Adrenal gland (tissue), 12 donors: Measurements from ENCODE around the gene OR51B2. TPM values are rescaled to one million over a fixed set of nuclear protein-coding genes. Genes with fewer than 3 reads are reported as not detected.

ENCODE experiments used
- DNase-seq, 7 donors: peaks; one replicate each; pipeline ENCODE4 v3.0.0-alpha.2; 2019 to 2020
- H3K27ac ChIP-seq, 5 donors: fragments of 200-600 bp; sonication (generic) in 4 of 5; 1 replicate in 3 of 5; 2 replicates in 2 of 5; pipeline versions ENCODE4 v1.5.1 to v1.8.0; 2016 to 2020; ENCODE audit warnings: mild to moderate bottlenecking in 1 of 5
- H3K27me3 ChIP-seq: fragments of 200-600 bp; 2 replicates; pipeline ENCODE4 v1.8.0; 2021
- H3K36me3 ChIP-seq, 2 donors: fragments of 200-600 bp; replicated peaks in 1 of 2; 1 replicate in 1 of 2; 2 replicates in 1 of 2; pipeline versions ENCODE4 v1.5.1 to v1.8.0; 2018 to 2022
- H3K4me1 ChIP-seq, 2 donors: fragments of 200-600 bp; replicated peaks in 1 of 2; 1 replicate in 1 of 2; 2 replicates in 1 of 2; pipeline versions ENCODE4 v1.5.1 to v1.8.0; 2018 to 2021
- H3K4me3 ChIP-seq, 4 donors: fragments of 200-600 bp; sonication (generic) in 3 of 4; one replicate each; pipeline ENCODE4 v1.5.1; 2016 to 2018
- H3K9me3 ChIP-seq, 3 donors: fragments of 200-600 bp; sonication (generic) in 1 of 3; replicated peaks in 1 of 3; 1 replicate in 2 of 3; 2 replicates in 1 of 3; pipeline versions ENCODE4 v1.5.1 to v1.8.0; 2016 to 2021
- POLR2A ChIP-seq, 2 donors: fragments of 450-650 bp; IDR thresholded peaks; one replicate each; pipeline ENCODE4 v1.6.1; 2017; ENCODE audit warnings: antibody characterized with exemption in 2 of 2, mild to moderate bottlenecking in 2 of 2, moderate library complexity in 1 of 2
- WGBS, 4 donors: extraction: QIAGEN DNeasy Blood & Tissue Kit in 2 of 4; methylation state at CpG; one replicate each; pipeline versions ENCODE4 v1.1.5 to v1.1.7; 2013 to 2017; 5-methylcytosine and 5-hydroxymethylcytosine counted together
- intact Hi-C, 2 donors: fragments of 100-400 bp; cut with DNase I; formaldehyde crosslinking; loops; one replicate each; pipeline versions ENCODE4 v1.14.1 to v1.15.0; 2022 to 2023
- polyA plus RNA-seq, 3 donors: library from polyadenylated mRNA; stranded (reverse); fragments of 200-250 nt in 2 of 3; fragments of 350-450 nt in 1 of 3; fragmentation: Illumina TruSeq in 1 of 3; extraction: RNeasy Lipid Tissue Mini Kit (QIAGEN cat#74804) in 1 of 3; gene quantifications; one replicate each; pipeline ENCODE4 v1.2.3, GENCODE V29; 2013 to 2014
- total RNA-seq, 9 donors: library from RNA; depleted of rRNA in 4 of 9; stranded (reverse); fragments of >200 nt in 4 of 9; fragments of 120-200 nt in 1 of 9; fragmentation: NEBNext Ultra II Directional in 1 of 9; extraction: Animal tissue kit (Norgen Biotek cat#: 25700) in 1 of 9; gene quantifications; one replicate each; pipeline versions ENCODE4 v1.1.0 to v1.2.4, GENCODE V29; 2013 to 2023
- TF ChIP-seq, protein P1 (sequence below), 6 experiments: fragments of 450-650 bp in 4 of 6; fragments of 200-600 bp in 2 of 6; sonication (generic) in 1 of 6; IDR thresholded peaks; 1 replicate in 5 of 6; 2 replicates in 1 of 6; pipeline versions ENCODE4 v1.5.1 to v1.8.0; 2016 to 2021; ENCODE audit warnings: antibody characterized with exemption in 6 of 6, mild to moderate bottlenecking in 2 of 6, moderate library complexity in 1 of 6
- donor health status: healthy with polysubstance abuse.
- donor health status: Bipolar disorder and iron deficiency.
- donor health status: DM: yes; HTN: yes; CAD: no.
- donor health status: DM: no; HTN: no; CAD: no.
- donor health status: DM: no; HTN: no; CAD: no.
- donor health status: DM: yes; HTN: yes; CAD: no.

The OR51B2 gene
- total and polyA plus RNA-seq, 12 donors: 0.33 to 1.3 TPM; not detected in 10

DNA sequence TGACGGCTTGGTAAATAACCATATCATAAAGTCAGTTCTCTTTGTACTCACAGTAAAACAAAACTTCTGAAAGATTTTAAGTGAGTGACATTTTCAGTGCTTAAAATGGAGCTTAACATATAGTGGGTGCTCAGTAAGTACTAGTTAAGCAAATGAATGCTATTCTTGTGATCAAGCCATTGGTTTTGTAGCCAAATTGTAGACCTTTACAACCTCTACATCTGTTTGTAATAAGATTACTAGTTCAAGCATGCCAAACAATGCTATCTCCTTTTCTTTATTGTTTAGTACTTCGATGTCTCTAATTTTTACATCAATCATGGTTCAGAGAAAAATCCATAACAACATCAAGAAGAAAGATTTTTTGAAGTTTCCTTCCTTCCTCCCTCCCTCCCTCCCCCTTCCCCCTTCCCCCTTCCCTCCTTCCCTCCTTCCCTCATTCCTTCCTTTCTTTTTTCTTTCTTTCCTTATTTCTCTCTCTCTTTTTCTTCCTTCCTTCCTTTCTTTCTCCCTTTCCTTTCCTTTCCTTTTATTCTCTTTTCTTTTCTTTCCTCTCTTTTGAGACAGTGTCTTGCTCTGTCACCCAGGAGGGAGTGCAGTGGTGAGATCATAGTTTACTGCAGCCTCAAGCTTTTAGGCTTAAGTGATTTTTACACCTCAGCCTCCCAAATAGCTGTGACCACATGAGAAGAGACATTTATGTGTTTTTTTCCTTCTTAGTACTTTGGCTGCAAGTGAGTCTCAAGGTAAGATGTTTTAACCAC lies 16.7 kb downstream of the OR51B2 start:
- Histone ChIP-seq H3K4me1 (no peaks in the 10 kb centered on the region), H3K27me3 (no peaks in the 10 kb centered on the region), H3K4me3 (no peak overlapping the region), H3K36me3 (no peaks in the 10 kb centered on the region), H3K9me3 (no peaks in the 10 kb centered on the region), H3K27ac (no peak overlapping the region)
- 77 to 85% (median 81%) methylated on average over 2 of the region's 2 CpGs for WGBS, 4 donors
- intact Hi-C loops: no loop called here
- no peak for DNase-seq
- TF ChIP-seq, protein P1, sequence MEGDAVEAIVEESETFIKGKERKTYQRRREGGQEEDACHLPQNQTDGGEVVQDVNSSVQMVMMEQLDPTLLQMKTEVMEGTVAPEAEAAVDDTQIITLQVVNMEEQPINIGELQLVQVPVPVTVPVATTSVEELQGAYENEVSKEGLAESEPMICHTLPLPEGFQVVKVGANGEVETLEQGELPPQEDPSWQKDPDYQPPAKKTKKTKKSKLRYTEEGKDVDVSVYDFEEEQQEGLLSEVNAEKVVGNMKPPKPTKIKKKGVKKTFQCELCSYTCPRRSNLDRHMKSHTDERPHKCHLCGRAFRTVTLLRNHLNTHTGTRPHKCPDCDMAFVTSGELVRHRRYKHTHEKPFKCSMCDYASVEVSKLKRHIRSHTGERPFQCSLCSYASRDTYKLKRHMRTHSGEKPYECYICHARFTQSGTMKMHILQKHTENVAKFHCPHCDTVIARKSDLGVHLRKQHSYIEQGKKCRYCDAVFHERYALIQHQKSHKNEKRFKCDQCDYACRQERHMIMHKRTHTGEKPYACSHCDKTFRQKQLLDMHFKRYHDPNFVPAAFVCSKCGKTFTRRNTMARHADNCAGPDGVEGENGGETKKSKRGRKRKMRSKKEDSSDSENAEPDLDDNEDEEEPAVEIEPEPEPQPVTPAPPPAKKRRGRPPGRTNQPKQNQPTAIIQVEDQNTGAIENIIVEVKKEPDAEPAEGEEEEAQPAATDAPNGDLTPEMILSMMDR (IDR thresholded peaks at IDR 0.05): no peak
- TF ChIP-seq POLR2A (IDR thresholded peaks at IDR 0.05): no peak

DNA sequence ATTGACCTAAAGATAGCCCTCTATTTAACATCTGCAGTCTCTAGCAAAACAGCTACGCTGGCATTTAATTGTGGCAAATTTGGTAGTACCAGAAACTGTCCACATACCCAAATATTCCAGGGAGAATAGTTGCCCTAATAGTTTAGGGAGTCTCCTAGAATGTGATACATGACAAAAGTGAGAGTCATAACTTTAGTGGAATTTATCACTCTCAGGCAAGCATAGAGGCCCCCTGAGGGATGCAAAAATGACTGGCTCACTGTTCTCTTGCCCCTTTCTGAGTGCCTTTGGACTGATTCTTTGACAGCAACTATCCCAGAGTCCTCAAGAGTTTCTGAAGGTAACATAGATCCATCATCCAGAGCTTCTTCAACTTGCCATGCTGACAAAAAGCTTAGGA lies 20.1 kb downstream of the OR51B2 start:
- Histone ChIP-seq H3K9me3 (no peaks in the 10 kb centered on the region), H3K27me3 (no peaks in the 10 kb centered on the region), H3K4me1 (no peaks in the 10 kb centered on the region), H3K4me3 (no peak overlapping the region), H3K36me3 (no peaks in the 10 kb centered on the region), H3K27ac (no peak overlapping the region)
- TF ChIP-seq, protein P1 (IDR thresholded peaks at IDR 0.05): no peak
- no peak for TF ChIP-seq POLR2A (IDR thresholded peaks at IDR 0.05)
- WGBS, 4 donors: 88 to 93% (median 90%) methylated on average over 1 of the region's 1 CpG
- intact Hi-C loops: no loop called here
- no peak for DNase-seq

DNA sequence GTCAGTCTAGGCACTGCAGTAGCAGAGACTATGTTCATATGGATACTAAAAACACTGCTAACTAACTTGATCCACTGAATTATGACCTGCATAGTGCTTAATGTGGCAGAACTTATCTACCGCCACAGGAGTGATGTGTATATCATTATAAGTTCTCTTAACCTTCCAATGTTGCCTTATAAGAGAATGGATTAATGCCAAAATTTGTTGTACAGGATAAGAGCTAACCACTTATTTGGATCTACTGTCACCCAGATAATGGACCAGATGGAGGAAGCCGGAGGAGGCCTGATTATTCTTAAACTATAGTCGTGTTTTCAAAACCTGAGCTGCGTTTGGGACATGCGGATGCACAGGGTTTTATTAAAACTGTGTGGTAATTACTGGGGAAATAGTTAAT lies 20.5 kb downstream of the OR51B2 start:
- Histone ChIP-seq H3K4me1 (no peaks in the 10 kb centered on the region), H3K27ac (no peak overlapping the region), H3K9me3 (no peaks in the 10 kb centered on the region), H3K27me3 (no peaks in the 10 kb centered on the region), H3K4me3 (no peak overlapping the region), H3K36me3 (no peaks in the 10 kb centered on the region)
- TF ChIP-seq, protein P1 (IDR thresholded peaks at IDR 0.05): no peak
- no peak for TF ChIP-seq POLR2A (IDR thresholded peaks at IDR 0.05)
- 65 to 87% (median 71%) methylated on average over 5 of the region's 5 CpGs for WGBS, 4 donors
- intact Hi-C loops: no loop called here
- DNase-seq: no peak

DNA sequence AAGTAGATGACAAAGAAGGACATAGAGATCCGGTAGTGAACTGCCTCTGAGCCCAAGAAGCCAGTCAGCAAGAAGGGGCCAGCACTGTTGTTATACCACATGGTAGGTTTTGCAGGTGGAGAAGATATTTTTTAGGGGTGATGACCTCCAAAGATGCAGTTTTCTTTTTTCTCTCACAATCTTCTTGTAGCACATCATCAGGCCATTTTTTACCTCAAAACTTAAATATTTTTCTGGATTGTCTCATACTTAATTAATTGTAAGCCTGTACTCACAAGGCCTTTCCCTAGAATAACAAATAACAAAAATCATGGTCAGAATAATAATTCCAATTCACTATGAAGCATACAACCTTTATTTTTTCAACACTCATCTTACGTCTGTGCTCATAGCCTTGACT lies 22.3 kb downstream of the OR51B2 start, which contains the start of gene OR51B4:
TSS of gene OR51B4 (minus strand) at position 101 of the 400 bp plus-strand sequence. CDS start at position 101, 0 bp downstream.
- Histone ChIP-seq H3K4me3 (no peak within 1 kb of the TSS), H3K36me3 (no peaks in the 10 kb centered on the region), H3K4me1 (no peaks in the 10 kb centered on the region), H3K27ac (no peak within 1 kb of the TSS), H3K9me3 (no peaks in the 10 kb centered on the region), H3K27me3 (no peaks in the 10 kb centered on the region)
- intact Hi-C loops: no loop called here
- TF ChIP-seq, protein P1 (IDR thresholded peaks at IDR 0.05): no peak
- no peak for TF ChIP-seq POLR2A (IDR thresholded peaks at IDR 0.05)
- 77 to 81% (median 79%) methylated on average over 2 of the region's 2 CpGs for WGBS, 4 donors
- no peak for DNase-seq
